DOHH2 (cell line): ENCODE measurements around the gene SLC38A6.

Experiments
- EZH2phosphoT487 ChIP-seq: fragments of 200-600 bp; sonication (generic); IDR thresholded peaks from 2 replicates; pipeline ENCODE4 v1.6.1; 2017; ENCODE audit warnings: borderline replicate concordance, mild to moderate bottlenecking, antibody characterized with exemption, low read length, moderate library complexity, mixed read lengths
- TF ChIP-seq, protein P1 (sequence below): fragments of 200-600 bp; sonication (generic); IDR thresholded peaks from one replicate; pipeline ENCODE4 v1.5.1; 2014; ENCODE audit warnings: antibody characterized with exemption, mild to moderate bottlenecking, low read depth, low read length; ENCODE audit not compliant: poor library complexity, severe bottlenecking

DNA sequence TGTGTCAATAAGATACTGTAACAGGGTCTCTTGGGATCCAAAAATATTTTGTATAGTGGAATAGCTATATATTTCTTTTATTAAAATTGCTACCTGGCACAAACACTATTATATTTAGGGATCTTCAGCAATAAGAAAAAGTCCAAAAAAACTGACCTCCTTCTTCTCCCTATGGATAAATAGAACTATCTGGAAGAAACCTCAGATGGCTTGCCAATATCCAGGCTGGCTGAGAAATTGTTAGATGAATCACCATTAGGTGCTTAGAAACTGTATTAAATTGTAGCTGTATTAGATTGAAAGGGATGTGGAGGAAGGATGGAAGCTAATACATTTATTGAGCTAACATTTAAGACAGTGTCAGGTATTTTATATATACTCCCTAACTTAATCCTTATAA lies 66.0 kb downstream of the SLC38A6 start:
- TF ChIP-seq, protein P1, sequence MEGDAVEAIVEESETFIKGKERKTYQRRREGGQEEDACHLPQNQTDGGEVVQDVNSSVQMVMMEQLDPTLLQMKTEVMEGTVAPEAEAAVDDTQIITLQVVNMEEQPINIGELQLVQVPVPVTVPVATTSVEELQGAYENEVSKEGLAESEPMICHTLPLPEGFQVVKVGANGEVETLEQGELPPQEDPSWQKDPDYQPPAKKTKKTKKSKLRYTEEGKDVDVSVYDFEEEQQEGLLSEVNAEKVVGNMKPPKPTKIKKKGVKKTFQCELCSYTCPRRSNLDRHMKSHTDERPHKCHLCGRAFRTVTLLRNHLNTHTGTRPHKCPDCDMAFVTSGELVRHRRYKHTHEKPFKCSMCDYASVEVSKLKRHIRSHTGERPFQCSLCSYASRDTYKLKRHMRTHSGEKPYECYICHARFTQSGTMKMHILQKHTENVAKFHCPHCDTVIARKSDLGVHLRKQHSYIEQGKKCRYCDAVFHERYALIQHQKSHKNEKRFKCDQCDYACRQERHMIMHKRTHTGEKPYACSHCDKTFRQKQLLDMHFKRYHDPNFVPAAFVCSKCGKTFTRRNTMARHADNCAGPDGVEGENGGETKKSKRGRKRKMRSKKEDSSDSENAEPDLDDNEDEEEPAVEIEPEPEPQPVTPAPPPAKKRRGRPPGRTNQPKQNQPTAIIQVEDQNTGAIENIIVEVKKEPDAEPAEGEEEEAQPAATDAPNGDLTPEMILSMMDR, result no peak
- no peak for TF ChIP-seq EZH2phosphoT487
